Thyroid gland (tissue), 4 donors: ENCODE results near the gene KIAA0930. TPM values are rescaled to one million over a fixed set of nuclear protein-coding genes. Genes with fewer than 3 reads are reported as not detected.

ENCODE experiments used
- DNase-seq, 2 donors: peaks; one replicate each; pipeline ENCODE4 v3.0.0-alpha.2; 2019
- H3K27ac ChIP-seq, 3 donors: fragments of 200-600 bp; sonication (generic); 1 replicate in 2 of 3; 2 replicates in 1 of 3; pipeline ENCODE4 v1.5.1; 2016 to 2019; ENCODE audit warnings: mild to moderate bottlenecking in 1 of 3, moderate library complexity in 1 of 3
- H3K27me3 ChIP-seq: fragments of 200-600 bp; sonication (generic); one replicate; pipeline ENCODE4 v1.5.1; 2019
- H3K36me3 ChIP-seq, 2 donors: fragments of 200-600 bp; sonication (generic); one replicate each; pipeline ENCODE4 v1.5.1; 2016 to 2019
- H3K4me1 ChIP-seq, 2 donors: fragments of 200-600 bp; sonication (generic); one replicate each; pipeline ENCODE4 v1.5.1; 2017 to 2019
- H3K4me3 ChIP-seq, 3 donors: fragments of 200-600 bp; sonication (generic); replicated peaks in 1 of 3; 1 replicate in 2 of 3; 2 replicates in 1 of 3; pipeline ENCODE4 v1.5.1; 2016; ENCODE audit warnings: mild to moderate bottlenecking in 1 of 3
- H3K9me3 ChIP-seq: fragments of 200-600 bp; sonication (generic); one replicate; pipeline ENCODE4 v1.5.1; 2017
- POLR2A ChIP-seq, 2 donors: fragments of 450-650 bp; IDR thresholded peaks; one replicate each; pipeline ENCODE4 v1.6.1; 2017; ENCODE audit warnings: antibody characterized with exemption in 2 of 2, mild to moderate bottlenecking in 2 of 2, moderate library complexity in 1 of 2
- WGBS, 2 donors: methylation state at CpG; one replicate each; pipeline ENCODE4 v1.1.5; 2017; 5-methylcytosine and 5-hydroxymethylcytosine counted together
- intact Hi-C: fragments of 100-400 bp; cut with DNase I; formaldehyde crosslinking; loops from one replicate; pipeline ENCODE4 v1.15.1; 2023
- total RNA-seq, 4 donors: library from RNA; depleted of rRNA; stranded (reverse); fragments of >200 nt; gene quantifications; one replicate each; pipeline ENCODE4 v1.2.3, GENCODE V29; 2016
- TF ChIP-seq, protein P1 (sequence below), 6 experiments: fragments of 200-600 bp in 3 of 6; fragments of 450-650 bp in 3 of 6; sonication (generic) in 3 of 6; IDR thresholded peaks; one replicate each; pipeline ENCODE4 v1.5.1; 2016 to 2019; ENCODE audit warnings: antibody characterized with exemption in 6 of 6, mild to moderate bottlenecking in 2 of 6, inconsistent platforms in 1 of 6, moderate library complexity in 1 of 6

The KIAA0930 gene
- total RNA-seq, 4 donors from 2014 or later: 21.0 to 42.7 (median 25.0) TPM

DNA sequence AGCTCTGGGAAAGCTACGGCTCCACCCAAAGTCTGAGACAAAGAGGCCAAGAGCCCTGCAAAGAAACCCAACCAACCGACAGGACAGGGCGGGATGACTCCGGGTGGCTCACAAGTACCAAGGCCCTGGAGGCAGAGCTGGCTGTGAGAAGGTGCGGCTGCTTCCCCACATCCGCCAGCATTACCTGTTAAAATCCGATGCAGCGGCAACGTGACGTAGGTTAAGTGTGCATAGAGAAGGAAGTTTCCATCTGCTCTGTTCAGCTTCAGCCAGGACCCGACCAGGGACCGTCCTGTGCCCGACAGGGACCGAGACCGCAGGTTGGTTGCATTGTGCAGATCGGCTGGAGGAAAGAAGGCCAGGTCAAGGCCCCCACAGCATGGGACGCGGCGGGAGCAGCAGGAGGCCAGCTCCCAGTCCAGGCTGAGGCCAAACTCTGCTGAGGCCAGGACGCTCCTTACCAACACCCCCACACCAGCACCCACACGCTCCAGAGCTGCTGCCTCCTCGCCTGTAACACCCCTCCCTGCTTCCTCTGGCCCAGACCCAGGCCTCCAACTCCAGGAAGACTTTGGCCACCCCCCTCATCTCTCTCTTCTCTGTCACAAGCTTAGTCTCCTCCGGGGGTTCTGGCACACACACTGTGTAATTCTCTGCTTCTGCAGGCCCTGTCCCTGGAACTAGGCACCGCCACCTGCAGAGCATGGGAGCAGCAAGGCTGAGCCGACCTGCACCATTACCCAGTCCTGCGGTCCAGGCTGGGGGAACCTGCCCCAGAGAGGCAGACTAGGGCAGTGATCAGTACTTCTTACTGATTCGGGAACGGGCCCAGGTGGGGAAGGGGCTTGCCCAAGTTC, 42.9 kb downstream of the KIAA0930 start:
- TF ChIP-seq, protein P1, sequence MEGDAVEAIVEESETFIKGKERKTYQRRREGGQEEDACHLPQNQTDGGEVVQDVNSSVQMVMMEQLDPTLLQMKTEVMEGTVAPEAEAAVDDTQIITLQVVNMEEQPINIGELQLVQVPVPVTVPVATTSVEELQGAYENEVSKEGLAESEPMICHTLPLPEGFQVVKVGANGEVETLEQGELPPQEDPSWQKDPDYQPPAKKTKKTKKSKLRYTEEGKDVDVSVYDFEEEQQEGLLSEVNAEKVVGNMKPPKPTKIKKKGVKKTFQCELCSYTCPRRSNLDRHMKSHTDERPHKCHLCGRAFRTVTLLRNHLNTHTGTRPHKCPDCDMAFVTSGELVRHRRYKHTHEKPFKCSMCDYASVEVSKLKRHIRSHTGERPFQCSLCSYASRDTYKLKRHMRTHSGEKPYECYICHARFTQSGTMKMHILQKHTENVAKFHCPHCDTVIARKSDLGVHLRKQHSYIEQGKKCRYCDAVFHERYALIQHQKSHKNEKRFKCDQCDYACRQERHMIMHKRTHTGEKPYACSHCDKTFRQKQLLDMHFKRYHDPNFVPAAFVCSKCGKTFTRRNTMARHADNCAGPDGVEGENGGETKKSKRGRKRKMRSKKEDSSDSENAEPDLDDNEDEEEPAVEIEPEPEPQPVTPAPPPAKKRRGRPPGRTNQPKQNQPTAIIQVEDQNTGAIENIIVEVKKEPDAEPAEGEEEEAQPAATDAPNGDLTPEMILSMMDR (IDR thresholded peaks at IDR 0.05): no peak
- no peak for TF ChIP-seq POLR2A (IDR thresholded peaks at IDR 0.05)
- intact Hi-C loops: no loop called here
- Histone ChIP-seq H3K4me3 (no peak overlapping the region), H3K27ac (no peak overlapping the region), H3K27me3 (no peaks in the 10 kb centered on the region), H3K4me1 (peaks cover 0 to 5% of the 10 kb centered on the region in 2 donors), H3K9me3 (no peaks in the 10 kb centered on the region), H3K36me3 (peaks cover 9 to 13% of the 10 kb centered on the region in 2 donors)
- no peak for DNase-seq
- 93 to 97% methylated on average over 17 to 24 of the region's 28 CpGs for WGBS, 2 donors

DNA sequence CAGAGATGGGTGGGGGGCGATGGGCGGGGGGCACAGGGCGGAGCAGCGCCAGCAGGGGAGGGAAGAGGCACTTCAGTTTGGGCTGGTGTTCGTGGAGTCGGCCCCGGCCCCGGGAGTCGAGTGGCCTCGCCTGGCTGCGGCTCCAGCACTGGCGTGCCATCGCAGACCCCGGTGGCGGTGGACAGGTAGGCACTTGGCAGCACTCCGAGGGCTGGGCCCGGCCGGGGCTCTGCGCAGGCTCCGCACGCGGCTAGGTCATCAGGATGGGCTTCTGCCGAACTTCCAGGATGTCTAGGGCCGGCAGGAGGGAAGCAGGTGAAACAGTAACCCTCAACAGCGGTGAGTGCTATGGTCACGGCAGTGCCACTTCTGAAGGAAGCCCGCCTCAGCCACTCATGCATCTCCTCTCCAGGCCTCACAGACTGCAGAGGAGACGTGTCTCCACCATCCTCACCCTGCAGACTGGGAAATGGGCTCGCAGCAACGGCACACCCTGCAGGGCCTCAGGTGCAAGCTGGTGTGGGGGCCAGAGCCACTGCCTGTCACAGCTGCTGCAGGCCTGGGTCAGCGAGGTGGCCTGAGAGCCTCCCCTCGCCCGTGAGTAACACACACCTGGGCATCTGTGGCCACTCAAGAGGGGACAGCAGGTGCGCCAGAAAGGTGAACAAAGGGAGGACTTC, 43.6 kb downstream of the KIAA0930 start:
- H3K4me1 ChIP-seq: peaks cover 0 to 2% of the 10 kb centered on the region in 2 donors
- H3K27me3 ChIP-seq: no peaks in the 10 kb centered on the region
- intact Hi-C loops: no loop called here
- TF ChIP-seq, protein P1 (IDR thresholded peaks at IDR 0.05): no peak
- TF ChIP-seq POLR2A (IDR thresholded peaks at IDR 0.05): no peak
- no peak overlapping the region for H3K4me3 ChIP-seq
- H3K27ac ChIP-seq: no peak overlapping the region
- 81 to 92% methylated on average over 18 to 32 of the region's 34 CpGs for WGBS, 2 donors
- peaks cover 9 to 13% of the 10 kb centered on the region in 2 donors for H3K36me3 ChIP-seq
- H3K9me3 ChIP-seq: no peaks in the 10 kb centered on the region
- no peak for DNase-seq

DNA sequence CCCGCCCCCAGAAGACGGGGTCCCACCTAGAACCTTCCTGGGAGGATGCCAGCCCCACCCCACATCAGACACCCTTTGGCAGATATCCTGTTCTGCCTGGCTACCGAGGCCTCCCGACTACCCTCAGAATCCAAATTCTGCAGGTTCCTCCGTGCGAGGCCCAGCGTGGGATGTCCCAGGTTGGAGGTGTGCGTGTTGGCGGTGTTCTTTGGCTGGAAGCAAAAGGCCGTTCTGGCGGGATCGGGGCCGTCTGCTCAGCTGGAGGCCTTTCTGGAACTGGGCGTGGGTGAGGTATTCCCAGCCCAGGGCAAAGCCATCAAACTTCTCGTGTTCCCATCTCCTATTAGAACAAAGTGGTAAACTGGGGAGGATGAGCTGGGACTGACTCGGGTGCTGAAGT, 44.4 kb downstream of the KIAA0930 start:
- Histone ChIP-seq H3K27me3 (no peaks in the 10 kb centered on the region), H3K4me1 (no peaks in the 10 kb centered on the region), H3K36me3 (peaks cover 9 to 13% of the 10 kb centered on the region in 2 donors), H3K4me3 (no peak overlapping the region), H3K9me3 (no peaks in the 10 kb centered on the region), H3K27ac (no peak overlapping the region)
- no peak for DNase-seq
- intact Hi-C loops: no loop called here
- TF ChIP-seq, protein P1 (IDR thresholded peaks at IDR 0.05): no peak
- TF ChIP-seq POLR2A (IDR thresholded peaks at IDR 0.05): no peak
- WGBS, 2 donors: 95 to 97% methylated on average over 4 to 14 of the region's 16 CpGs

DNA sequence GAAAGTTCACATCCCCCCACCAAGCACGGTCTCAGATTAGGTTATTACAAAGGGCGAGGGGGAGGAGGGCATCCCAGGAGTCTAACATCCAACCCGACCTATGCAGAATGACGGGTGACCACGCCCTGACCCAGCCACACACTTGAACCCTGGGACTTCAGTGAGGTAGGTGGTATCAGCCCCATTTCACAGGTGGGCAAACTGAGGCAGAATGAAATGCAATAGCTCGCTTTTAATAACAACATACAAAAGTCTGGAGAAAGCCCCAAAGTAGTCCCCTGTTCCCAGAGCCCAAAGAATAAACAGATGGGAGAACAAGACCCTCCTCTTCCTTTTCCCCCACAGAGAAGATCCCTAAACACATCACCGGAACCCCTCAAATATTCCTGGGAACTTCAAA, 45.1 kb downstream of the KIAA0930 start:
- no peak overlapping the region for H3K4me3 ChIP-seq
- 85 to 96% methylated on average over 7 of the region's 7 CpGs for WGBS, 2 donors
- TF ChIP-seq, protein P1 (IDR thresholded peaks at IDR 0.05): no peak
- TF ChIP-seq POLR2A (IDR thresholded peaks at IDR 0.05): no peak
- no peak for DNase-seq
- no peaks in the 10 kb centered on the region for H3K9me3 ChIP-seq
- intact Hi-C loops: no loop called here
- H3K27me3 ChIP-seq: no peaks in the 10 kb centered on the region
- no peak overlapping the region for H3K27ac ChIP-seq
- H3K4me1 ChIP-seq: no peaks in the 10 kb centered on the region
- H3K36me3 ChIP-seq: peaks cover 7 to 13% of the 10 kb centered on the region in 2 donors

DNA sequence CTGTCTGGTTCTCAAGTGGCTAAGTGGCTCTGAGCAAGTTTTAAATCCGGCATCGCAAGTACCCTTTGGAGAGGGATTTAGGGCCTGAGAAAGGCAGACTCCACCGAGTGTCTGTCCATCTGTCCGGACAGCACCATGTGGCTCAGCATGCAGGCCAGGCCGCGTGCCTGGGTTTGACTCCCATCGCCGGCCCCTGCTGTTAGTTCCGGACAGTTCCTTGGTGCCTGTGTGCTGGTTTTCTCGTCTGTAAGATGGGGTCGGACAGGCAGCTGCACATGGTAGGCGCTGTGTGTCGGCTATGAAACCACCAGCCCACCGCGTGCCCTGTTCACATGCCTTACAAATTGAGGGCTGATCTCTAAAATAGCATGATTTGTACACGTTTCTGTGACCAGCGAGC, 46.0 kb downstream of the KIAA0930 start:
- TF ChIP-seq, protein P1 (IDR thresholded peaks at IDR 0.05): no peak
- no peak for TF ChIP-seq POLR2A (IDR thresholded peaks at IDR 0.05)
- peaks cover 0 to 13% of the 10 kb centered on the region in 2 donors for H3K36me3 ChIP-seq
- no peak for DNase-seq

More for the DNA sequence above, 46.0 kb downstream of the KIAA0930 start:
- intact Hi-C loops: no loop called here
- H3K4me3 ChIP-seq: no peak overlapping the region
- no peaks in the 10 kb centered on the region for H3K4me1 ChIP-seq
- no peaks in the 10 kb centered on the region for H3K9me3 ChIP-seq
- no peak overlapping the region for H3K27ac ChIP-seq
- 91 to 93% methylated on average over 12 to 17 of the region's 17 CpGs for WGBS, 2 donors
- H3K27me3 ChIP-seq: no peaks in the 10 kb centered on the region
